HEK293 (cell line): ENCODE data around the gene SYNE2.

Source experiments
- GLI4 ChIP-seq: fragments of 450-650 bp; formaldehyde crosslinking; IDR thresholded peaks from 2 replicates; pipeline ENCODE4 v1.5.1; 2016; ENCODE audit warnings: missing biosample characterization, missing genetic modification characterization
- GLIS2 ChIP-seq: fragments of 450-650 bp; formaldehyde crosslinking; IDR thresholded peaks from 2 replicates; pipeline ENCODE4 v1.5.1; 2016; ENCODE audit warnings: missing biosample characterization, missing genetic modification characterization
- ZNF37A ChIP-seq: fragments of 450-650 bp; IDR thresholded peaks from 2 replicates; pipeline ENCODE4 v1.5.1; 2018; ENCODE audit warnings: missing biosample characterization, missing genetic modification characterization
- ZNF776 ChIP-seq: fragments of 450-650 bp; formaldehyde crosslinking; IDR thresholded peaks from 2 replicates; pipeline ENCODE4 v1.5.0; 2017; ENCODE audit warnings: missing biosample characterization, missing genetic modification characterization, borderline replicate concordance
- TF ChIP-seq, protein P1 (sequence below): fragments of 450-650 bp; formaldehyde crosslinking; IDR thresholded peaks from 2 replicates; pipeline ENCODE4 v1.5.1; 2016; ENCODE audit warnings: missing biosample characterization, missing genetic modification characterization
- TF ChIP-seq, protein P2 (sequence below): IDR thresholded peaks from 2 replicates; pipeline ENCODE4 v1.6.1; 2011; ENCODE audit warnings: mild to moderate bottlenecking, low read depth, low read length, borderline replicate concordance

DNA sequence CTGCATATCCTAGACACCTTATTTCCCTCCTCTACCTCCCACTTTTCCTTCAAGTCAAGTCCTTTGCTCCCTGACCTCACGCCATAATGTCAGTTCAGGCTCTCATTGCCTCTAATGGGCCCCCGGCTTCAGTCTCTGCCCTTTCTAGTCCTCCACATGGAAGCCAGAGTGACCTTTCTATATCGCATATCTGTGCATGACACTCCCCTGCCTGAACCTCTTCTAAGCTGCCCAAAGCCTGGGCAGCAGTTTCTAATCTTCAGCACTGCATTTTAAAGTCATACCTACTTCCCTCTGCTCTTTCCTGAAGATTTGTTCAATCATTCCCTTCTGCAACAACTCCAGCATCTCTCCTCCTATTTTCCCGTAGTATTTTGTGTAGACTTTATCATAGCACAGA is 395.9 kb downstream of the SYNE2 start:
- TF ChIP-seq, protein P1, sequence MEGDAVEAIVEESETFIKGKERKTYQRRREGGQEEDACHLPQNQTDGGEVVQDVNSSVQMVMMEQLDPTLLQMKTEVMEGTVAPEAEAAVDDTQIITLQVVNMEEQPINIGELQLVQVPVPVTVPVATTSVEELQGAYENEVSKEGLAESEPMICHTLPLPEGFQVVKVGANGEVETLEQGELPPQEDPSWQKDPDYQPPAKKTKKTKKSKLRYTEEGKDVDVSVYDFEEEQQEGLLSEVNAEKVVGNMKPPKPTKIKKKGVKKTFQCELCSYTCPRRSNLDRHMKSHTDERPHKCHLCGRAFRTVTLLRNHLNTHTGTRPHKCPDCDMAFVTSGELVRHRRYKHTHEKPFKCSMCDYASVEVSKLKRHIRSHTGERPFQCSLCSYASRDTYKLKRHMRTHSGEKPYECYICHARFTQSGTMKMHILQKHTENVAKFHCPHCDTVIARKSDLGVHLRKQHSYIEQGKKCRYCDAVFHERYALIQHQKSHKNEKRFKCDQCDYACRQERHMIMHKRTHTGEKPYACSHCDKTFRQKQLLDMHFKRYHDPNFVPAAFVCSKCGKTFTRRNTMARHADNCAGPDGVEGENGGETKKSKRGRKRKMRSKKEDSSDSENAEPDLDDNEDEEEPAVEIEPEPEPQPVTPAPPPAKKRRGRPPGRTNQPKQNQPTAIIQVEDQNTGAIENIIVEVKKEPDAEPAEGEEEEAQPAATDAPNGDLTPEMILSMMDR (tag by site-specific recombination) = no peak
- TF ChIP-seq ZNF37A (tag by site-specific recombination) (no peak), GLI4 (no peak), ZNF776 (tag by site-specific recombination) (no peak), GLIS2 (tag by site-specific recombination) (no peak)
- TF ChIP-seq, protein P2, sequence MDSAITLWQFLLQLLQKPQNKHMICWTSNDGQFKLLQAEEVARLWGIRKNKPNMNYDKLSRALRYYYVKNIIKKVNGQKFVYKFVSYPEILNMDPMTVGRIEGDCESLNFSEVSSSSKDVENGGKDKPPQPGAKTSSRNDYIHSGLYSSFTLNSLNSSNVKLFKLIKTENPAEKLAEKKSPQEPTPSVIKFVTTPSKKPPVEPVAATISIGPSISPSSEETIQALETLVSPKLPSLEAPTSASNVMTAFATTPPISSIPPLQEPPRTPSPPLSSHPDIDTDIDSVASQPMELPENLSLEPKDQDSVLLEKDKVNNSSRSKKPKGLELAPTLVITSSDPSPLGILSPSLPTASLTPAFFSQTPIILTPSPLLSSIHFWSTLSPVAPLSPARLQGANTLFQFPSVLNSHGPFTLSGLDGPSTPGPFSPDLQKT = no peak
